GM21390 (cell line): Measurements from ENCODE around the gene DPRX.
"Not testable (repeated sequence)": the region's sequence is repeated elsewhere in the genome, so short reads cannot be mapped to it uniquely, and the experiment has no call there.

Source experiments
- ATAC-seq: cut with Tn5 transposase; IDR thresholded peaks from one replicate; pipeline ENCODE4 v1.9.1; 2021; ENCODE audit not compliant: unreplicated experiment

Gene DPRX

DNA sequence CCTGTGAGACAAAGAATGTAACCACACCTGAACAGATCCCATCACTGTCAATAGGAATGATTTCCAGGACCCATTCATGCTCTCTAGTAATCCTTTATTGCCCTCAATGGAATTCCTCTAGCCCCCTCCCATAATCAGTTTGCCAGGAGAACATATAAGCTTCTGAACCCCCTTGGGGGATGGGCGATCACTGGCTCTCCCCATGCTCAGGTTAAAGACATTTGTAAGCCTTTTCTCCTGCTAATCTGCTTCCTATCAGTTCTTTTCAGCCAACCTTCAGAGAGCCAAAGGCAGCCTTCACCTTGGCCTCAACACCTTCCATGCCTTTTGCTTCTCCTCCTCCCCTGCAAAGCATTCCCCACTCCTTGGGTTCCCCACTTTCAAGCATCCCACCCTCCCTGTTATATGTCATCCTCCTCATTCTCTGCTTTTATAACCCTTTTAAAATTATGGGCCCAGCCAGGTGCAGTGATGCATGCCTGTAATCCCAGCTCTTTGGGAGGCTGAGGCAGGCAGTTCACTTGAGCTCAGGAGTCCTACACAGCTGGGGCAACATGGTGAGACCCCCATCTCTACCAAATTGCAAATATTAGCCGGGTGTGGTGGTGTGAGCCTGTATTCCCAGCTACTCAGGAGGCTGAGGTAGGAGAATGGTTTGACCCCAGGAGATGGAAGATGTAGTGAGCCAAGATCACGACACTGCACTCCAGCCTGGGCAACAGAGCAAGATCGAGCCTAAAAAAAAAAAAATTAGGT lies 12.4 kb downstream of the DPRX start:
- no peak for ATAC-seq

DNA sequence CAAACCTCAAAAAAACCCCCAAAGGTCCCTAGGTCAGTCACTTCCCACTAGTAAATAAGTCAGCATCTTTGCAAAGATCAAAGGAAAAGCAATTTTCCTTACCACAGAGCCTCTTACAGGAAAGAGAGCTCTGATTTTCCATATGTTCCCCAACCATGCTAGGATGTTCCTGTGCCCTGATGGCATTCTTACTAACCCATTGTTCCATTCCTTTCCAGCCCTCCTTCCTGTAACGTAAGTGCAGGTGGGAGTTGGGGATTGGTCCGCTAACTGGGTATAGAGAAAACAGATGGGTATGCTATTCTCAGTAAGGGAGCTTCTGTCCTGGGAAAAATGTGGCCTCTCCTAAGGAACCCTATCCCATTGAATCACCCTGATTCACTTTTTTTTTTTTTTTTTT lies 14.3 kb downstream of the DPRX start:
- ATAC-seq = no peak

DNA sequence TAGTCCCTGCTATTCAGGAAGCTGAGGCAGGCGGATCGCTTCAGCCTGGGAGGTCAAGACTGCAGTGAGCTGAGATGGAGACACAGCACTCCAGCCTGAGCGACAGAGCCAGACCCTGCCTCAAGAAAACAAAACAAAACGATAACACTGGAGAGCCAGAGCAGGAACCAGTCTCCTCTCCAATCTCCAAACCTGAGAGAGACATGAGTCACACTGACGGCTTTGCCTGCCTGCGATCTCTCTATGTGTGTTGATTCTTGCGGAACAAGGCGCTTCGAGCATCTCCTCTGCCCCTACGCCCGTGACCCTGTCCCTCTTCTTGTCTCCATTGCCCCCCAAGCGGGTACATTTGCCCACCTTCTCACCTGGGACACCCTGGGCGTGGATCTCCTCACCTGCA lies 15.6 kb downstream of the DPRX start:
- ATAC-seq = no peak

DNA sequence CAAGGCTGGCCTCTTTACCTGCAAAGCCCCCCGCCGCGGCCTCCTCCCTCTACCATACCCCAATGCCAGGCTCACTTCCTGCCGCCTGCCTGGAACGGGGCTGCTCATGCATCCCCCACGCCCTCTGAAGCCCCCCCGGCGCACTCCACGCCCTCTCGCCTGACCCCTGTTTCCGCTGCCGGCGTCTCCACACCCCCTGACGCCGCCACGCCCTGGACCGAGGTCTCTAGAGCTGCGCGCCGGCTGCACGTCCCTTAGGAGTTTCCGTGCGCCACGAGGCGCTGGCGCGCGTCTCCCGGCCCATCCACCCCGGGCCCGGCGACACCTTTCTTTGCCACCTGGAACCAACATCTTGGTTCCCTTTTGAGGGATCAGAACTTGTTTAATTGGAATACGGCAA lies 16.0 kb downstream of the DPRX start:
- ATAC-seq = no peak

DNA sequence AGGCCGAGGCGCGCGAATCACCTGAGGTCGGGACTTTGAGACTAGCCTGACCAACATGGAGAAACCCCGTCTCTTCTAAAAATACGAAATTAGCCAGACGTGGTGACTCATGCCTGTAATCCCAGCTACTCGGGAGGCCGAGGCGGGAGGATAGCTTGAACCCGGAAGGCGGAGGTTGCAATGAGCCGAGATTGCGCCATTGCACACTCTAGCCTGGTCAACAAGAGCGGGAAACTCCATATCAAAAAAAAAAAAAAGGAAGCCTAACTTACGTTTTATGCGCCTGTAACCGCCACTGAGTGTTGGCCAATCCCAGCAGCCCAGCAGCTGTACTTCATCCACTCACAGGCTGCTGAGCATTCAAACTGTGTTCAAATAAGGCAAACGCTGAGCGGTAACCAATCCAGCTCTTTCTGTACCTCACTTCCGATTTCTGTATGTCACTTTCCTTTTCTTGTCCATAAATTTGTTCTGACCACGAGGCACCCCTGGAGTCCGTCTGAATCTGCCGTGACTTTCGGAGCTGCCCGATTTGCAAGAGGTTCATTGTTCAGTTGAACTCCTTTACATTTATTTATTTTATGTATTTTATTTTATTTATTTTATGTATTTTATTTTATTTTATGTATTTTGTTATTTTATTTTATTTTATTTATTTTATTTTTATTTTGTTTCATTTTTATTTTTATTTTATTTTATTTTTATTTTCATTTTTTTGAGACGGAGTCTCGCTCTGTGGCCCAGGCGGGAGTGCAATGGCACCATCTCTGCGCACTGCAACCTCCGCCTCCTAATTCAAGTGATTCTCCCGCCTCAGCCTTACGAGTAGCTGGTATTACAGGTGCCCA lies 18.2 kb downstream of the DPRX start:
- ATAC-seq = no peak

DNA sequence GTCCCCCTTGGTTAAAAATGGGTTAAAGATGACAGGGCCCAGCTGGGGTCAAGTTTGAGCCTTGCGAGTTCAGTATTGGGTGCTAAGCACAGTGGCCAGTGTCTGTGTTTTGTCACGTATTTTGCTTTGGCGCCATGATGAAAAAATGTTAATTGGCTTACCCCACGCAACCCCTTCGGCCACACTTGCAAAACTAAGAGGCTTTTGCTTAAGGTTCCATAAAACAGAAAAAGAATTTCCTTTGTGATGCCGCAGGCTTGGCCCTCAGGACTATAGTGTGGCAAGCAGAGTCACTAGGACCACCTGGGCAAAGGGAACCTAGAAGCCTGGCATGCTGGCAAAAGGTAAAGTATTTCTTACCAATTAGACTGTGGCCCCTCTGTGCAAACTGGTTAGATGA lies 20.7 kb downstream of the DPRX start:
- no peak for ATAC-seq

DNA sequence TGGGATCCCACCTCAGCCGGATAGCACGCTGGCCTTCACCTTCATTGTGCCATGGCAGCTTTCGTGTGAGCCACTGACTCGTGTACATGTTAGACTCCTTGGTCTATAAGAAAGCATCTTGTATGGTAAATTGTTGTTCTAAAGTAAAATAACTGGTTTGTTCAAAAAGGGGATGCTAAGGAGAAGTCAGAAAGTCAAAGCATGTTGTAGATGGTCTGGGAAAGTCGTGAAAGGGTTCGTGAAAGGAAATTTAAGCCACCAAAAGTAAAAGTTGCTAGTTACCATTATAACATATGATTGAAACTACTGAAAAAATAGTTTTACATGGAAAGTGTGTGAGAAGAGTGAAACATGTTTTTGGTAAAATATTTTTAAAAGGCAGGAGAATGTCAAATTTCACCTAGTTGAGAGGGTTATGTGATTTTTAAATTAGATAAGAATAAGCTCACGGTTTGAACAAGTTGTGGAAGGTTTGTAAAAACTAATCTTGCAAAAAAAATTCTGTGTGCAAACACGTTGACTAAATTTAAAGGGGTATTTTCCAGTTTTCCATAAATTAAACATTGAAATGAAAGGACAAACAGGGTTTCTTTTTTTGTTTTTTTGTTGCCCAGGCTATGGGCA lies 23.4 kb downstream of the DPRX start:
- no peak for ATAC-seq

DNA sequence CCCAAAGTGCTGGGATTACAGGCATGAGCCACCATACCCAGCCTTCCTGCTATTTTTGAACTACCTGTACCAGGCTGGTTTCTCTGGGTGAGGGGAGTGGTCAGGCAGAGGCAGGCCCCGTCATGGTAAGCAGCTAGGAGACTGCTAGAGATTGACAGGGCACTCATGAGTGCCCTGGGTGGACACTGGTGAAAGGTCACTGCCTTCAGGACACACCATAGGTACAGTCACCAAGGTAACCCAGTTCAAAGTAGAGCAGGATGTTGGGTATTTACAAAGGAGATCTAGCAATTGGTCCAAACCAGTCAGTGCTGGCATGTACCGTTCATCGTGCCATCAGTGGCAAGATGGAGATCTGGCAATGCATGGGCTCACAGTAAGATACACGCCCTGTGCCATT lies 25.5 kb downstream of the DPRX start:
- no peak for ATAC-seq

DNA sequence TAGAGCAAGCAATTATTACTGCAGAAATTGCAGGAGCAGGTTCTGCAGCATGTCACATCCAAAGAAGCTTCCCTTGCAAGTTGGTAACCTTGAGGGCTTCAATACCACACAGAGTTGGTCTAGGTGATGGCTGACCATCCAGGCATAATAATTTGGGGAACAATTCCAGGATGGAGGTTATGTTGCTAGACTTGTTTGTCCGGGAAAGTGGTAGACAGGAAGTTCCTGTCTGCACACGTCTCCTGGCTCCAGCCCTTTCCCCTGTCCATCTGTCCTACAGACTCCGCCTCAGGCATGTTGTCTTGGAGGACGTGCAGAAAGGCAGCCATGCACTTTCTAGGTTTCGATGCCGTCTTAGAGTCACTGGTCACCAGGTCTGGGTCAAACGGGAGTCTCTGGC lies 26.0 kb downstream of the DPRX start:
- ATAC-seq = no peak

DNA sequence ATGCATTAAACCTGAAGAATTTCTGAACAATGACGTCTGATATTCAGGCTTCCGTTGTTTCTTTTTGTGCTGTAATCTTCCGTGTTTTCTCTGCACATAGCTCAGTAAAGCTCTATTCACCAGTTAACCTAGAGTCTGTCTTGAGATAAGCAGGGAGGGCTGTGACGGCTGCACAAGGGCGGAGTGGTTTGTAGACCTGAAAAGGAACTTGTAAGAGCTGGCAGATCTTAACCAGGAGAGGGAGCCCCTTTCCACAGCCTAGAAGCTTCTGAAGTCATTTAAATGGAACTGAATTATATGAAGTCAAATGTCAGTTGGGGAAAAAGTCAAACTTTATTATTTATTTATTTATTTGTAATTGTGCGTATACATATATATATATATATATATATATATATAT lies 27.5 kb downstream of the DPRX start:
- ATAC-seq = no peak

DNA sequence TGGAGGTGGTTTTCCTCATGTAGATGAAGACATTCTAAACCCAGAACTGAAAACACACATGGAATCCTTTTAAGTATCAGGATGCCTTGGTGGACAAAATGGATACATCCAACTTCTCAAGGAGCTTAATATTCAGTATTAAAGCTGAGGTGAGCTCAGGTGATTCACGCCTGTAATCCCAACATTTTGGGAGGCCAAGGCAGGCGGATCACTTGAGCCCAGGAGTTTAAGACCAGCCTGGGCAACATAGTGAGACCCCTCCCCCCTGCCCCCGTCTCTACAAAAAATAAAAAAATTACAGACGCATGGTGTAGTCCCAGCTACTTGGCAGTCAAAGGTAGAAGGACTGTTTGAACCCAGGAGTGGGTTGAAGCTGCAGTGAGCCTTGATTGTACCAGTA lies 28.8 kb downstream of the DPRX start:
- ATAC-seq = no peak

DNA sequence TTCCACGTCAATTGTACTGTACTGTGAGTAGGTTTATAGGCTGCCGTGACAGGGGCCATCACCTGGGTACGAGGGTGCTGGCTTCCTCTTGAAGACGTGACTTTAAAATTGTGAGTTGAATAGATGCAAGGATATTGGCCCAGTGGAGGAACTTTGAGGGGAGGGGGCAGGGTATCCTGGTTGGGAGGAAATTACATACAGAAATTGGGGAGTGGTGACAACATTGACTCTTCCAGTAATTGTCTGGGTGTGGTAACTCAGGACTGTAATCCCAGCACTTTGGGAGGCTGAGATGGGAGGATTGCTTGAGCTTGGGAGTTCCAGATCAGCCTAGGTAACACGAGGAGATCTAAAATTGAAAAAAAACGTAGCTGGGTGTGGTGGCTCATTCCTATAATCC lies 30.4 kb downstream of the DPRX start:
- ATAC-seq = no peak

DNA sequence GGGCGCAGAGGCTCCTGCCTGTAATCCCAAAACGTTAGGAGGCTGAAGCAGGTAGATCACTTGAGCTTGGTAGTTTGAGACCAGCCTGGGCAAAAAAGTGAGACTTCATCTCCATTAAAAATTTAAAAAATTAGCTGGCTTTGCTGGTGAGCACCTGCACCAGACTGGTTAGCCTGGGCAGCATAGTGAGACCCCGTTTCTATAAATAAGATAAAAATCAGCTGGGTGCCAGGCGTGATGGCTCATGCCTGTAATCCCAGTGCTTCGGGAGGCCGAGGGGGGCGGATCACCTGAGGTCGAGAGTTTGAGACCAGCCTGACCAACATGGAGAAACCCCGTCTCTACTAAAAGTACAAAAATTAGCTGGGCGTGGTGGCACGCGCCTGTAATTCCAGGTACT lies 32.4 kb downstream of the DPRX start:
- ATAC-seq = no peak

DNA sequence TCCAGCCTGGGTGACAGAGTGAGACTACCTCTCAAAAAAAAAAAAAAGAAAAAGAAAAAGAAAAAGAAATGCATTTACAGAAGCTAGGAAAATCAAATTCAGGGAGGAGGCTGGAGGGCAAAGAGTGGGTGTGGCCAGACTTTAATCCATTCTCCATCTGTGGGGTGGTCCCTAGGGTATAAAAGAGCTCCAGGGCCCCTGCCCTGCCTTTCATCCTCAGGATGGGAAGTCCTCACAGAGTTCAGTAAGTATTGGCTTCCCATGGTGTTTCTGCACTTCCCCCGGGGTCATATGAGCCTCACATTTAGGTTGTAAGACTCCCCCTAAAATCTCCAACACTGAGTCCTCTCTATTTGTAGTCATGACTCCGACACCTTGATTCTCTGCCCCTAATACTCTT lies 33.0 kb downstream of the DPRX start:
- no peak for ATAC-seq

DNA sequence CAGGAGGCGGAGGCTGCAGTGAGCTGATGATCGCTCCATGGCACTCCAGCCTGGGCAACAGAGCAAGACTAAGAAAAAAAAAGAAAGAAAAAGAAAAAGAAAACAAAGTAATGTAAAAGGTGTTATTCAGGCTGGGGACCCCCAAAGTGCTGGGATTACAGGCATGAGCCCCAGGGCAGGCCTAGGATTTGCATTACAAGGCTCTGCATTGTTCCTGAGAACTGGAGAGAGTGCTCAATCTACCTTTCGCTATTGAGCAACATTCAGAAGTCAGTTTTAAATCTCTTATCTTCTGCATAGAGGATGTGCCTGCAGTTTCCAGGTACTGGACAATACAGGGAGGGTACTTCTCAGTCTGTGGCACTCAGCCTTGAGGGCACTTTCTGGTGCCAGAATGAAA lies 34.5 kb downstream of the DPRX start:
- not testable (repeated sequence) for ATAC-seq

DNA sequence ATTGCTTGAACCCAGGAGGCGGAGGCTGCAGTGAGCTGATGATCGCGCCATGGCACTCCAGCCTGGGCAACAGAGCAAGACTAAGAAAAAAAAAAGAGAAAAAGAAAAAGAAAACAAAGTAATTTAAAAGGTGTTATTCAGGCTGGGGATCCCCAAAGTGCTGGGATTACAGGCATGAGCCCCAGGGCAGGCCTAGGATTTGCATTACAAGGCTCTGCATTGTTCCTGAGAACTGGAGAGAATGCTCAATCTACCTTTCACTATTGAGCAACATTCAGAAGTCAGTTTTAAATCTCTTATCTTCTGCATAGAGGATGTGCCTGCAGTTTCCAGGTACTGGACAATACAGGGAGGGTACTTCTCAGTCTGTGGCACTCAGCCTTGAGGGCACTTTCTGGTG lies 37.0 kb downstream of the DPRX start:
- not testable (repeated sequence) for ATAC-seq

DNA sequence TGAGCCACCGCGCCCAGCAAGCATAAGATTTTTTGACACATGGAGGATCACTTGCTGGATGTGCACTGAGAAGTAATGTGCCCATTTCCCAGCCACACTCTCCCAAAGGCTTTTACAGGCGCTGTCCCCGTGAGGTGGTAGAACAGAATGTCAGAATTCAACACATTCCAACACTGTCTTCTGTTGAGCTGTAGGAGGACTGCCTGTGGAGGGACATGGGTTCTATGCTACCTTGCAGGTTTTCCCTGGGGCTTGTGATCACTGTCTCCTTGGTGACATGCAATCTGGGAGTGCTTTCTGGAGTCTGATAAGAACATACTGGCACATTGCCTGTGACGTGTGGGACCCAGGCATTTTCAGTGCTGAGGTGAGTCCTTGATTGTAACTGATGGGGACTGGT lies 38.5 kb downstream of the DPRX start:
- no peak for ATAC-seq

DNA sequence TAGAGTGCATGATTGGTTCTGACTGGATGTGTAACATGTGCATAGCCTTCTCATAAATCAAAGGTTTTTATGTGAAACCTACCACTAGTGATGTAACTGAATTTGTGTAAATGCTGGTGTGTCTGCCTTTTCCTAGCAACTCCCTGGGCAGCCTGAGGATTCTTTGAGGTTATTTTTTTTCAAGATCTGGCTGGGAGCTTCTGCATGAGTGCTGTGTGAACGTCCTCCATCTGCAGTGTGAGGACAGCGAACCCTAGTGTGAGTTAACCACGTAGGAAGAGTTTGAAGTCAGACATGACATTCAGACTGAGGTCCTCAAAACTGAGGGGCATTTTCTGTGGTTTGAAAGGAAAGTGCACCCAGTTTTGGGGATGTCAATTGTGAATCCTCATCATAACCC lies 39.9 kb downstream of the DPRX start:
- no peak for ATAC-seq
